ENCODE results near the gene TRIOBP. TPM values are rescaled to one million over a fixed set of nuclear protein-coding genes. Genes with fewer than 3 reads are reported as not detected.

TRIOBP gene
- total and polyA plus RNA-seq, 2 of the 4 experiments (the other 2 are of a cell fraction) = 46.4 to 69.8 TPM

DNA sequence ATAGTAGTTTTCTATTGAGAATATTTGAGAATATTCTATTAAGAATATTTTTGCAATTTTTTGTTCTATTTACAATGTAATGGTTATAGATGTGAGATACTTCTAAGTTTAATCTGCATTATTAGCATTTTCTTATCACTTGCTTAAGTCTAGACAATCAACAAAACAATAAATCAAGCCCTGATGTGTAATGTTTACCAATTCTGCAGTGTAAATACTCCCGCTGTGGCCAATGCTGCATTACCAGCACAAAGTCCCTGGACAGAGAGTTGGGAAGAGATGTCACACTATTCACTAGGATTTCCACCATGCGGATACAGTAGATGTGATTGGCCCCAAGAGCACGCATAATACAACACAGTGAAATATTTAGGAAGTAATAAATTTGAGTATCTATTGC lies 63.3 kb downstream of the TRIOBP start:
- Histone ChIP-seq H3K4me1 (ENCODE audit: control insufficient read depth, insufficient read depth, low read length) (0 out of 2 replicates have a peak, but pooled peaks cover 3% of the 10 kb centered on the region), H2BK15ac (ENCODE audit: low read depth, low read length) (no peak overlapping the region), H3K27ac (ENCODE audit: insufficient read depth, low read length) (no peak overlapping the region), H3K56ac (ENCODE audit: extremely low read depth, insufficient read depth, low read length) (no peak overlapping the region), H2BK120ac (ENCODE audit: low read depth, low read length) (no peak overlapping the region), H3K9me1 (ENCODE audit: insufficient read depth, low read length) (peaks cover 11% of the 10 kb centered on the region), H3K9ac (ENCODE audit: low read depth, low read length) (no peak overlapping the region), H3K4ac (ENCODE audit: low read depth, low read length) (no peak overlapping the region), H3K23ac (ENCODE audit: low read depth, low read length) (no peak overlapping the region), H3K9me3 (ENCODE audit: control insufficient read depth, insufficient read depth, low read length) (no peaks in the 10 kb centered on the region), H2AK5ac (ENCODE audit: low read depth, low read length) (no peak overlapping the region), H3K4me2 (ENCODE audit: low read depth, low read length) (no peak overlapping the region), H3K4me3 (ENCODE audit: insufficient read depth, low read depth, low read length) (no peak overlapping the region), H3K79me1 (ENCODE audit: low read depth in 1 of 2, low read length in 2 of 2) (peaks cover 31 to 89% of the 10 kb centered on the region in 2 experiments), H4K91ac (ENCODE audit: insufficient read depth, low read depth, low read length) (no peak overlapping the region), H2BK5ac (ENCODE audit: low read depth, low read length, poor library complexity, severe bottlenecking) (no peak overlapping the region), H4K8ac (ENCODE audit: low read depth in 2 of 2, low read length in 2 of 2) (no peak overlapping the region), H3K18ac (ENCODE audit: low read depth, low read length) (no peak overlapping the region), H2AFZ (replicated peaks; ENCODE audit: low read length, poor library complexity) (no peak overlapping the region), H3K27me3 (ENCODE audit: control insufficient read depth, insufficient read depth, low read length) (no peaks in the 10 kb centered on the region), H3K14ac (replicated peaks; ENCODE audit: low read depth, low read length) (no peak overlapping the region), H2AK9ac (replicated peaks; ENCODE audit: low read depth, low read length, poor library complexity) (no peak overlapping the region), H2BK20ac (ENCODE audit: low read depth, low read length) (peak overlapping the region; percentile 6; the same call in 1 of the 2 replicates), H4K20me1 (ENCODE audit: insufficient read depth, low read length) (peaks cover 21% of the 10 kb centered on the region), H4K5ac (ENCODE audit: low read depth, low read length) (no peak overlapping the region), H3K36me3 (ENCODE audit: control insufficient read depth, insufficient read depth, low read length) (peaks cover 74% of the 10 kb centered on the region)
- in situ Hi-C loops (cut with MboI; ENCODE audit: low sequenced_read_pairs) (no loop called here), dilution Hi-C loops (cut with HindIII; ENCODE audit: low sequenced_read_pairs, unreplicated experiment) (no loop called here), intact Hi-C loops (cut with micrococcal nuclease) (no loop called here)
- WGBS, 2 experiments (ENCODE audit: extremely low coverage in 2 of 2, insufficient read length in 1 of 2) = no CpG with 5 or more reads among the region's 3 CpGs
- DNase-seq (no peak), ATAC-seq (ENCODE audit: low read depth) (no peak)
- ChIA-PET CTCF (interaction anchor here (0.6 kb wide), 1 partner anchor 36 kb away, joined by 3 read pairs; no protein-coding TSS in a partner anchor), POLR2A (ENCODE audit: unreplicated experiment) (no interaction called here)
- no TSS peak for BruUV-seq (replicated peaks)
- TF ChIP-seq, protein P1, sequence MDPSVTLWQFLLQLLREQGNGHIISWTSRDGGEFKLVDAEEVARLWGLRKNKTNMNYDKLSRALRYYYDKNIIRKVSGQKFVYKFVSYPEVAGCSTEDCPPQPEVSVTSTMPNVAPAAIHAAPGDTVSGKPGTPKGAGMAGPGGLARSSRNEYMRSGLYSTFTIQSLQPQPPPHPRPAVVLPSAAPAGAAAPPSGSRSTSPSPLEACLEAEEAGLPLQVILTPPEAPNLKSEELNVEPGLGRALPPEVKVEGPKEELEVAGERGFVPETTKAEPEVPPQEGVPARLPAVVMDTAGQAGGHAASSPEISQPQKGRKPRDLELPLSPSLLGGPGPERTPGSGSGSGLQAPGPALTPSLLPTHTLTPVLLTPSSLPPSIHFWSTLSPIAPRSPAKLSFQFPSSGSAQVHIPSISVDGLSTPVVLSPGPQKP (IDR thresholded peaks at IDR 0.05; ENCODE audit: borderline replicate concordance, low read depth, low read length) = no peak
- no peak for TF ChIP-seq NFE2L2 (IDR thresholded peaks at IDR 0.05; ENCODE audit: low read depth, low read length)
- TF ChIP-seq CHD1 (IDR thresholded peaks at IDR 0.05; ENCODE audit: low read depth, low read length) = no peak
- TF ChIP-seq SMC3 (IDR thresholded peaks at IDR 0.05; ENCODE audit: low read depth, low read length) = no peak
- no peak for TF ChIP-seq POLR2A (IDR thresholded peaks at IDR 0.05; ENCODE audit: low read depth, low read length)
- TF ChIP-seq, protein P2, sequence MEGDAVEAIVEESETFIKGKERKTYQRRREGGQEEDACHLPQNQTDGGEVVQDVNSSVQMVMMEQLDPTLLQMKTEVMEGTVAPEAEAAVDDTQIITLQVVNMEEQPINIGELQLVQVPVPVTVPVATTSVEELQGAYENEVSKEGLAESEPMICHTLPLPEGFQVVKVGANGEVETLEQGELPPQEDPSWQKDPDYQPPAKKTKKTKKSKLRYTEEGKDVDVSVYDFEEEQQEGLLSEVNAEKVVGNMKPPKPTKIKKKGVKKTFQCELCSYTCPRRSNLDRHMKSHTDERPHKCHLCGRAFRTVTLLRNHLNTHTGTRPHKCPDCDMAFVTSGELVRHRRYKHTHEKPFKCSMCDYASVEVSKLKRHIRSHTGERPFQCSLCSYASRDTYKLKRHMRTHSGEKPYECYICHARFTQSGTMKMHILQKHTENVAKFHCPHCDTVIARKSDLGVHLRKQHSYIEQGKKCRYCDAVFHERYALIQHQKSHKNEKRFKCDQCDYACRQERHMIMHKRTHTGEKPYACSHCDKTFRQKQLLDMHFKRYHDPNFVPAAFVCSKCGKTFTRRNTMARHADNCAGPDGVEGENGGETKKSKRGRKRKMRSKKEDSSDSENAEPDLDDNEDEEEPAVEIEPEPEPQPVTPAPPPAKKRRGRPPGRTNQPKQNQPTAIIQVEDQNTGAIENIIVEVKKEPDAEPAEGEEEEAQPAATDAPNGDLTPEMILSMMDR (conservative IDR thresholded peaks at IDR 0.05; ENCODE audit: low read depth, low read length) = no peak
- no peak for TF ChIP-seq MXI1 (IDR thresholded peaks at IDR 0.05; ENCODE audit: borderline replicate concordance, low read depth, low read length)
- TF ChIP-seq RAD21 (IDR thresholded peaks at IDR 0.05; ENCODE audit: low read length) = no peak
- TF ChIP-seq MAFK (IDR thresholded peaks at IDR 0.05; ENCODE audit: low read depth, low read length) = no peak
- TF ChIP-seq FOS (IDR thresholded peaks at IDR 0.05; ENCODE audit: low read depth, low read length) = no peak
- TF ChIP-seq RCOR1 (IDR thresholded peaks at IDR 0.05; ENCODE audit: insufficient replicate concordance, low read length) = no peak

Data from IMR-90 (cell line).